ENCODE data around the gene NDUFAF3. TPM values are rescaled to one million over a fixed set of nuclear protein-coding genes. Genes with fewer than 3 reads are reported as not detected.

Gene NDUFAF3
- total and polyA plus RNA-seq, 2 experiments from 2014 or later: 49.9 to 118 TPM

- ATAC-seq (peak; percentile 14), DNase-seq (ENCODE audit: low spot score) (no peak)
- no peaks in the 10 kb centered on the region for H3K27me3 ChIP-seq (ENCODE audit: insufficient read depth)
- H3K4me1 ChIP-seq (ENCODE audit: insufficient read depth): peaks cover 14% of the 10 kb centered on the region; the same call in 1 of the 2 replicates
- peak overlapping the region; percentile 97 for H3K4me2 ChIP-seq
- Mint-ChIP-seq H3K9me3 (no peaks in the 10 kb centered on the region), H3K4me1 (peaks cover 19% of the 10 kb centered on the region), H3K4me3 (peak overlapping the region; percentile 93), H3K27me3 (ENCODE audit: insufficient read depth, low read depth, poor library complexity) (peaks cover 22% of the 10 kb centered on the region), H3K36me3 (ENCODE audit: low read depth) (peaks cover 36% of the 10 kb centered on the region), H3K27ac (peak overlapping the region; percentile 96)
- no peaks in the 10 kb centered on the region for H3K9me2 ChIP-seq (ENCODE audit: insufficient read depth)
- H3K4me3 ChIP-seq: peak overlapping the region; percentile 91
- H4K20me1 ChIP-seq (replicated peaks; ENCODE audit: insufficient read depth): peaks cover 14% of the 10 kb centered on the region
- peak overlapping the region; percentile 94; the same call in 1 of the 2 replicates for H2AFZ ChIP-seq
- H3F3A ChIP-seq (replicated peaks; ENCODE audit: low read depth): 0 out of 2 replicates have a peak, but pooled peaks cover 4% of the 10 kb centered on the region
- peak overlapping the region; percentile 86 for H3K27ac ChIP-seq (ENCODE audit: low read depth)
- peaks cover 18% of the 10 kb centered on the region for H3K79me2 ChIP-seq (replicated peaks; ENCODE audit: insufficient read depth)
- TF ChIP-seq ZNF331 (CRISPR knock-in tag; IDR thresholded peaks at IDR 0.05; ENCODE audit: low read depth) (no peak), STAT1 (IDR thresholded peaks at IDR 0.05; ENCODE audit: unreplicated experiment) (no peak), POLR2AphosphoS5 (IDR thresholded peaks at IDR 0.05; ENCODE audit: low read depth) (no peak), EZH2phosphoT487 (IDR thresholded peaks at IDR 0.05; ENCODE audit: unreplicated experiment) (no peak), CREB1 (CRISPR knock-in tag; IDR thresholded peaks at IDR 0.05; ENCODE audit: low read depth) (no peak; the same call in 1 of the 2 replicates)
- H3K36me3 ChIP-seq (ENCODE audit: insufficient read depth): no peaks in the 10 kb centered on the region; the same call in 1 of the 2 replicates
Observed at GRCh38 chr3:48989126-48989795, 32.7 kb upstream of the NDUFAF3 start.

- Histone ChIP-seq H3K36me3 (ENCODE audit: insufficient read depth) (no peaks in the 10 kb centered on the region; the same call in 1 of the 2 replicates), H3K9me2 (ENCODE audit: insufficient read depth) (no peaks in the 10 kb centered on the region), H2AFZ (peak within 1 kb of the TSS; percentile 97), H3F3A (replicated peaks; ENCODE audit: low read depth) (0 out of 2 replicates have a peak, but pooled peaks cover 3% of the 10 kb centered on the region), H3K4me1 (ENCODE audit: insufficient read depth) (peaks cover 14% of the 10 kb centered on the region; the same call in 1 of the 2 replicates), H3K27me3 (ENCODE audit: insufficient read depth) (no peaks in the 10 kb centered on the region), H4K20me1 (replicated peaks; ENCODE audit: insufficient read depth) (peaks cover 9% of the 10 kb centered on the region), H3K4me2 (peak within 1 kb of the TSS; percentile 97), H3K4me3 (peak within 1 kb of the TSS; percentile 91), H3K79me2 (replicated peaks; ENCODE audit: insufficient read depth) (peaks cover 18% of the 10 kb centered on the region), H3K27ac (ENCODE audit: low read depth) (peak within 1 kb of the TSS; percentile 86)
- H3K27me3 Mint-ChIP-seq (ENCODE audit: insufficient read depth, low read depth, poor library complexity): peaks cover 25% of the 10 kb centered on the region
- peaks cover 37% of the 10 kb centered on the region for H3K36me3 Mint-ChIP-seq (ENCODE audit: low read depth)
- ATAC-seq (peak; percentile 81), DNase-seq (ENCODE audit: low spot score) (peak; percentile 92)
- peaks cover 19% of the 10 kb centered on the region for H3K4me1 Mint-ChIP-seq
- no peaks in the 10 kb centered on the region for H3K9me3 Mint-ChIP-seq
- peak within 1 kb of the TSS; percentile 96 for H3K27ac Mint-ChIP-seq
- peak within 1 kb of the TSS; percentile 93 for H3K4me3 Mint-ChIP-seq
- TF ChIP-seq CREB1 (CRISPR knock-in tag; IDR thresholded peaks at IDR 0.05; ENCODE audit: low read depth) (peak; percentile 81; the same call in 1 of the 2 replicates), ETS1 (IDR thresholded peaks at IDR 0.05) (no peak), NANOG (IDR thresholded peaks at IDR 0.05; ENCODE audit: borderline replicate concordance) (no peak), ZNF462 (CRISPR knock-in tag; IDR thresholded peaks at IDR 0.05) (no peak), ZNF114 (CRISPR knock-in tag; IDR thresholded peaks at IDR 0.05) (no peak), EZH2 (IDR thresholded peaks at IDR 0.05; ENCODE audit: low read depth, unreplicated experiment) (no peak), JUNB (IDR thresholded peaks at IDR 0.05; ENCODE audit: unreplicated experiment) (no peak)
Observed at GRCh38 chr3:48989796-48990635, 31.9 kb upstream of the NDUFAF3 start, which contains the start of gene P4HTM. Gene P4HTM (plus strand): TSS chr3:48990241. CDS start chr3:48990257, 16 bp downstream.
